Astrocyte of the spinal cord (primary cell): ENCODE measurements around the gene PEF1.
A peak's percentile ranks its signal among the peaks of the same experiment; 100 is the strongest.

Experiments used
- DNase-seq: peaks from one replicate; pipeline ENCODE4 v3.0.0; 2011; ENCODE audit warnings: low read depth, low spot score
- H3K4me3 ChIP-seq: 2 replicates; pipeline ENCODE4 v1.5.1; 2011; ENCODE audit warnings: low read depth, mild to moderate bottlenecking, low read length, moderate library complexity
- in situ Hi-C: cut with HindIII; loops from 2 replicates; pipeline ENCODE4 v1.10.0; 2017; ENCODE audit warnings: low sequenced_read_pairs
- TF ChIP-seq, protein P1 (sequence below): IDR thresholded peaks from 2 replicates; pipeline ENCODE4 v1.5.1; 2012; ENCODE audit warnings: low read depth, mild to moderate bottlenecking, low read length, inconsistent platforms

The PEF1 gene

DNA sequence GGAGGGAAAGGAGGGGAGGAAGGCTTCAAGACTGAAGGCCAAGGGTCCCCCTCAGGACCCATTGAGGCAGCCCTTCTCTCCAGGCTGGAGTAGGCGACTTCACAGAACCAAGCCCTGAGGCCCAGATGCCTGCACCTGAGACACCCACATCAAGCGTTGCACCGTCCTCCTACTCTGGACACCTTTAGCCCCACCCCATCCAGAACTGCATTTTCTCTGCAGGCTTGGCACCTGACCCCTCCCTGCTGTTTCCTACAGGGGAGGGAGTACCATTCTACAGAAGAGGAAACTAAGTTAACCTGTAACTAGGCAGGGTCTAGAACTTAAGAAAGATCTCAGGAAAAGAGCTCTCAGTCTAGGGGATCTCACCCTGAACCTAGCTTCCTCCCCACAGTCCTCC lies 12.0 kb downstream of the PEF1 start:
- TF ChIP-seq, protein P1, sequence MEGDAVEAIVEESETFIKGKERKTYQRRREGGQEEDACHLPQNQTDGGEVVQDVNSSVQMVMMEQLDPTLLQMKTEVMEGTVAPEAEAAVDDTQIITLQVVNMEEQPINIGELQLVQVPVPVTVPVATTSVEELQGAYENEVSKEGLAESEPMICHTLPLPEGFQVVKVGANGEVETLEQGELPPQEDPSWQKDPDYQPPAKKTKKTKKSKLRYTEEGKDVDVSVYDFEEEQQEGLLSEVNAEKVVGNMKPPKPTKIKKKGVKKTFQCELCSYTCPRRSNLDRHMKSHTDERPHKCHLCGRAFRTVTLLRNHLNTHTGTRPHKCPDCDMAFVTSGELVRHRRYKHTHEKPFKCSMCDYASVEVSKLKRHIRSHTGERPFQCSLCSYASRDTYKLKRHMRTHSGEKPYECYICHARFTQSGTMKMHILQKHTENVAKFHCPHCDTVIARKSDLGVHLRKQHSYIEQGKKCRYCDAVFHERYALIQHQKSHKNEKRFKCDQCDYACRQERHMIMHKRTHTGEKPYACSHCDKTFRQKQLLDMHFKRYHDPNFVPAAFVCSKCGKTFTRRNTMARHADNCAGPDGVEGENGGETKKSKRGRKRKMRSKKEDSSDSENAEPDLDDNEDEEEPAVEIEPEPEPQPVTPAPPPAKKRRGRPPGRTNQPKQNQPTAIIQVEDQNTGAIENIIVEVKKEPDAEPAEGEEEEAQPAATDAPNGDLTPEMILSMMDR, result no peak
- in situ Hi-C loops, result no loop called here
- no peak for DNase-seq
- no peak overlapping the region for H3K4me3 ChIP-seq

DNA sequence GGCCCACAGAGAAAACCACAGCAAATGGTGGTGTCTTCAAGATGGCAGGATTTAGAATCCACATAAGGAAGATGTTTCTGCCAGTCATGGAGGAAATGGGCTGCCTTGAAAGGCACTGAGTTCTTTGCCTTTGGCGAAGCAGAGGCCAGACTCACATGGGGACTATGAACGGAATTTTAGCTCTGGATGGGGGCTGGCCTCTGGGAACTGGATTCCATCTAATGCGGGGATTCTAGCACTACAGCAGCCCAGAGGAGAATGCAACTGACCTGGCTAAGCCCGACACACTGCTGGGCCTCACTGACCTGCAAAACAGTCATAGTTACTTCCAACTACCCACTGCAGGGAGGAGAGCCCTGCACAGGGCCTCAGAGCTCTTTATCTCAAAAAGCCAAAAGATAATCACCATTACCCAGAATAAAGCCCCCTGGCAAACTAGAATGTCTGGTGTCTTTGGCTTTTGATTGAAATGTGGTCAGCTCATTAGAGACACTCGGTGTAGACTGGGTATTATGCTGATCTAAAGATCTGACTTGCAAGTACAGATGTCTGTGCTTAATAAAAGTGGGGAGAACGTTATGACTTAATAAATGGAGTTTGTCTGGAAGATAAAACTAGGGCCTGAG lies 15.6 kb downstream of the PEF1 start:
- DNase-seq, result no peak
- in situ Hi-C loops, result no loop called here
- H3K4me3 ChIP-seq, result no peak overlapping the region
- TF ChIP-seq, protein P1, result no peak

DNA sequence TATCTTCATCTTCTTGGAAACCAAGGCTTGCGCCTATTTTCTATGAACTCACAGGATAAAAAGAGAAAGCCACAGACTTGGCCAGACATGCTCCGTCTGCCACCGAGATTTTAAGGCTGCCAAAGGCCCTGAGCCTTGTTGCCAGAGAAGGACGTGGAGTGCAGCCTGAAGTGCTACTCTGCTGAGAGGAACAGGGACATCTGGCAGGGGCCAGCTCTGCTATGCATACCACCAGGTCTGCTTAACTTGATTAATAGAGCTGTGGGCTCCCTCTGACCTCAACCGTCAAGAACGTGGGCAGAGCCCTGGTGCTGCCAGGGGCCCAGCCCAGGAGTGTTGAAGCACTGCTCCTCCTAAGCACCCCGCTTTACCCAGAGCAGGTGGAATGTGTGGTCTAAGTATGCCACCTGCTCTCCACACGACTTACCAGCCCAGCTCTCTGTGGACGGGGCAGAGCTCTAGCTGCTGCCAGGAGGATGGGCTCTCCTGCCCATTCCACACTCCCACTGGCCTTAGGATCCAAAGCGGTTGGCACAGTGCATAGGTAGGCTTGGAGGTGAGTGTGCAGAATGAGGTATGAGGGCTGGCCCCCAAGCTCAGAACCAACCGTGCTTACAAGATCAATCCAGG lies 16.6 kb downstream of the PEF1 start:
- TF ChIP-seq, protein P1, result no peak
- H3K4me3 ChIP-seq, result no peak overlapping the region
- peak; percentile 40 for DNase-seq
- in situ Hi-C loops, result no loop called here

DNA sequence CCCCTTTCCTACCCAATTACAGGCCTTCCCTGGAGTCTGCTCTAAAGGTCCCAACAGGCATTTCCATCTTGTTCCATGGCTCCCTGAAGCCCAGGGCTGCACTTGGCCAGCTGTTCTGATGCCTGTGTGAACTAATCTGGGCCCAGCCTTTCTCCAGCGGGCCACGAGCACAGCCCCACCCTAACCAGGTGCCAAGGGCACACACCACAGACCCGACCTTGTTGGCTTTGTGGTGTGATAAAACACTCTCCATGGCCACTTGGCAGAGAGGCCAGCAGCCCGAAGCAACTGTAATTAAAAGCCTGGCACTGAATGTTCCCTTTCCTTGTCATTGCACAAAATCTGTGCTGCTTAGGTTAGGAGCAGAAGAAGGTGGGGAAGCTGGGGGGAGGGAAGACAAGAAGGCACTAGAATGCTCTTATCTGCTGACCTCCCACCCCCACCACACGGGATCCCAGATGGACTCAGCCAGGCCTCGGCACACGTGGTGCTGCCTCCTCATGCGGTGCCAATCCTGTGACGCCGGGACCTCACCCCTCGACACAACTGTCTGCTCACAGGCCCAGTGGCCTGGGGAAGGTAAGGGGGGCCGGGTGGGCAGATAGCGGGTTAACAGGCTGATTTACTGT lies 17.3 kb downstream of the PEF1 start:
- in situ Hi-C loops, result no loop called here
- H3K4me3 ChIP-seq, result no peak overlapping the region
- TF ChIP-seq, protein P1, result no peak
- DNase-seq, result peak; percentile 27

DNA sequence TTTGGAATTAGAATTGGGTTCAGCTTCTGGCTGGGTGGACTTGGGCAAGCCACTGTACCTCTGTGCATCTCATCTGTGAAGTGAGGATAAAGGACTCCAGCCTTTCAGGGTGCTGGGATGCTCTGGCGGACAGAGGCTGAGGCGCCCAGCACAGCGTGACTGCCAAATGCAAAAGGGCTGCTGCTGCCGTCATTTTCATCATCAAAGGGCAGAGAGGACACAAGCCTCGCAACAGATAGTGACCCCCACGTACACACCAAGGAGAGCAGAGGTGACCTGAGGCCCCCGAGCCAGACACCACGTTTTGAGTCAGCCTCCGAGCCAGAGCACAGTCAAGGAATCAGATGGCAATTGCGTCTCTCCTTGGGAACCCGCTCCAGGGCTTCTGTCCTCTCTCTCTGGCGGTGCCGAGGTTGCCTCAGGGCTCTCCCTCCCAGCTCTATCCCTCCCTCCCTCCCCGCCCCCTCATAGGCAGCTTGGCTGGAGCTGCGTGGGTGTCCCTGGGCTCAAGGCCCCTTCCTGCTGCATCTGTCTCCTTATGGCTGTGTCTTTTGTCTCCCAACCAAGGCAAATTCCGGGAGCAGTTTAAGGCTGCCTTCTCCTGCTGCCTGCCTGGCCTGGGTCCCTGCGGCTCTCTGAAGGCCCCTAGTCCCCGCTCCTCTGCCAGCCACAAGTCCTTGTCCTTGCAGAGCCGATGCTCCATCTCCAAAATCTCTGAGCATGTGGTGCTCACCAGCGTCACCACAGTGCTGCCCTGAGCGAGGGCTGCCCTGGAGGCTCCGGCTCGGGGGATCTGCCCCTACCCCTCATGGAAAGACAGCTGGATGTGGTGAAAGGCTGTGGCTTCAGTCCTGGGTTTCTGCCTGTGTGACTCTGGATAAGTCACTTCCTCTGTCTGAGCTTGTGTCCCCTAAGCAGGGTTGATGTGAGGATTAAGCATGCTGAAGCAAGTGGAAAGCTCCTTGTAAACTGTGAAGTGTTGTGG lies 18.2 kb downstream of the PEF1 start:
- TF ChIP-seq, protein P1, result no peak
- no peak overlapping the region for H3K4me3 ChIP-seq
- no peak for DNase-seq
- in situ Hi-C loops, result no loop called here

DNA sequence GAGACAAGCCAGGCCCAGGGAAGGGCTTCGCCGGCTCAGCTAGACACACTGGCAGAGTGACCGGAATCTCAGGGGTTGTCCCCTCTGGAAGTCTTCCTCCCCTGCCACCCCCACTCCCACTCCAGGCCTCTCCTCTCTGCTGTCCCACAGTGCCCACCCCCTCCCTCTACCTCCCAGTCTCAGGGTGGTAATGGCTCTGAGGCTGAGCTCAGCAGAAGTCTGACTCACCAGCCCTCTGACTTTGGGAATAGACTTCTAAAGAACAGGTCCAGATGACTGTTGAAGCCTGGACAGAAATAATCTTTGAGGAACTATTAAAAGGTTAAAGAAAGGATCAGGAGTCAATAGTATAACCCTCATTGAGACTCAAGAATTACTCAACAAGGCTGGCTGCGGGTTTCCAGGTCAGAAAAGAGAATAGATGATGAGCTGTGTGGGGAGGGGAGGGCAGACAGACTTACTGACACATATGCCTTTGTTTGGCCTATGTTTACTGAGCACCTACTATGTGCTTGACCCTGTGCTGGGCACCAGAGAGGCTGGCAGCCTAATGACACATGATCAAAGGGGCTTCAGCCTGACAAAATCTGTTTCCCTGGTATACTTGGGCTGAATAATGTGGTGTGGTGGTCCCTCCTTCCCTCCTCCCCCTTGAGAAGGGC lies 19.0 kb downstream of the PEF1 start:
- in situ Hi-C loops, result no loop called here
- TF ChIP-seq, protein P1, result no peak
- DNase-seq, result peak; percentile 64
- no peak overlapping the region for H3K4me3 ChIP-seq
